CD8-positive, alpha-beta memory T cell (primary cell): Measurements from ENCODE around the gene CRISPLD2. TPM values are rescaled to one million over a fixed set of nuclear protein-coding genes. Genes with fewer than 3 reads are reported as not detected.

Source experiments
- CTCF ChIA-PET: fragments of 350-600 bp; sonication (Branson Sonifier 250); formaldehyde crosslinking; loops from one replicate; lab custom pipeline; 2021; ENCODE audit warnings: antibody characterized with exemption; lab: Charles Lee
- POLR2A ChIA-PET: fragments of 350-600 bp; sonication (Branson Sonifier 250); formaldehyde crosslinking; loops from one replicate; lab custom pipeline; 2021; ENCODE audit warnings: antibody characterized with exemption; lab: Charles Lee
- DNase-seq, 5 donors: peaks; one replicate each; pipeline versions ENCODE4 v3.0.0 to v3.0.0-alpha.2; 2020 to 2022; ENCODE audit warnings: mixed read lengths in 1 of 5
- H3K27ac ChIP-seq: one replicate; pipeline ENCODE4 v1.7.0; 2013; ENCODE audit warnings: low read depth, mild to moderate bottlenecking, low read length, moderate library complexity
- H3K27me3 ChIP-seq: 2 replicates; pipeline ENCODE4 v1.7.0; 2013; ENCODE audit warnings: low read length, mild to moderate bottlenecking; ENCODE audit not compliant: insufficient read depth, poor library complexity, severe bottlenecking
- H3K36me3 ChIP-seq: 2 replicates; pipeline ENCODE4 v1.7.0; 2013; ENCODE audit warnings: mild to moderate bottlenecking, low read length, moderate library complexity; ENCODE audit not compliant: insufficient read depth
- H3K4me1 ChIP-seq: 2 replicates; pipeline ENCODE4 v1.7.0; 2013; ENCODE audit warnings: mild to moderate bottlenecking, low read length, moderate library complexity; ENCODE audit not compliant: insufficient read depth
- H3K4me3 ChIP-seq: 2 replicates; pipeline ENCODE4 v1.7.0; 2013; ENCODE audit warnings: mild to moderate bottlenecking, low read length
- H3K9me3 ChIP-seq: 2 replicates; pipeline ENCODE4 v1.7.0; 2013; ENCODE audit warnings: mild to moderate bottlenecking, low read length
- H3K27ac Mint-ChIP-seq, 8 donors: one replicate each; pipeline ENCODE4 v1.8.0; 2020 to 2021; ENCODE audit warnings: mixed read lengths in 8 of 8, mild to moderate bottlenecking in 6 of 8, inconsistent platforms in 3 of 8, moderate library complexity in 3 of 8
- H3K27me3 Mint-ChIP-seq, 2 donors: one replicate each; pipeline ENCODE4 v1.8.0; 2020 to 2021; ENCODE audit warnings: mixed read lengths in 2 of 2, mild to moderate bottlenecking in 1 of 2, moderate library complexity in 1 of 2
- H3K36me3 Mint-ChIP-seq, 3 donors: one replicate each; pipeline ENCODE4 v1.8.0; 2020 to 2021; ENCODE audit warnings: mixed read lengths in 3 of 3, inconsistent platforms in 1 of 3, mild to moderate bottlenecking in 1 of 3
- H3K4me1 Mint-ChIP-seq, 3 donors: one replicate each; pipeline ENCODE4 v1.8.0; 2020 to 2021; ENCODE audit warnings: mixed read lengths in 3 of 3, inconsistent platforms in 1 of 3, mild to moderate bottlenecking in 1 of 3
- H3K4me3 Mint-ChIP-seq, 7 donors: one replicate each; pipeline ENCODE4 v1.8.0; 2020 to 2021; ENCODE audit warnings: mixed read lengths in 7 of 7, mild to moderate bottlenecking in 6 of 7, moderate library complexity in 4 of 7, inconsistent platforms in 2 of 7
- H3K9me3 Mint-ChIP-seq, 5 donors: one replicate each; pipeline ENCODE4 v1.8.0; 2020 to 2022; ENCODE audit warnings: mixed read lengths in 5 of 5, mild to moderate bottlenecking in 3 of 5, moderate library complexity in 2 of 5, inconsistent platforms in 1 of 5
- polyA plus RNA-seq: library from polyadenylated mRNA; unstranded; fragments of 300-500 nt; fragmentation: Illumina TruSeq; gene quantifications from one replicate; pipeline ENCODE4 v1.2.3, GENCODE V29; 2021
- total RNA-seq, 2 experiments: library from RNA; stranded (reverse); gene quantifications; one replicate each; pipeline ENCODE4 v1.2.3, GENCODE V29; 2021

Gene CRISPLD2
- total and polyA plus RNA-seq, 3 experiments from 2014 or later: 0.04 to 0.05 TPM; not detected in 1

DNA sequence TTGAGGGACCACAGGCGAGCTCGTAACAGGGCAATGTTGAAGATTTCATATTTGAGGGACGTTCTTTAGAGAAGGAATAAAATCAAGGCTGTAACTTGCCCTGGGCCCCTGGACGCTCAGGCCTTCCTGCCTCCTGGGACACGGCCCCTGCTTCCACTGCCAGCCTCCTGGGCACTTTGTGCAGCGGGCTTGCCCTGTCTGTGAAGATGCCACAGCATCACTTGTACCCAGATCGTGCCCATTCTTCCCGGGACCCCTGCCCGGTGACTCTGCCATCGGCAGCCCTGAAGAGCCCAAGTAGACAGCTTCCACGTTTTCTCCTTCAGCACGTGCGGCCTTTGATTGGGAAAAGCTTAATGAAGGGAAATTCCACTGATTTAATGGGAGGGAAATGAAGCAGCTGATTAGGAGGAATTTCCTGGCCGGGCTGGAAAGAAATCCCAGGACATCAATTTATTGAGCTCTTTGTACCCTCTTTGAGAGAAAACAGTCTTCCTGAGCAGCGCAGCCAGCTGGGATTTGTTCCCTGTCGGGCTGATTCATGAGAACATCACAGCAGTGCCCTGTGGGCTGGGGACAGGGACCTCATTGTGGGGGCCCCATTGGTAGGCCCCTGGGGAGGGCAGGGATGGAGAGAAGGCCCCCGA, 71.5 kb downstream of the CRISPLD2 start:
- DNase-seq: no peak
- Histone ChIP-seq H3K9me3 (no peaks in the 10 kb centered on the region), H3K4me3 (no peak overlapping the region), H3K4me1 (no peaks in the 10 kb centered on the region), H3K27ac (no peak overlapping the region), H3K36me3 (no peaks in the 10 kb centered on the region), H3K27me3 (no peaks in the 10 kb centered on the region)
- peaks cover 22 to 47% of the 10 kb centered on the region in 2 donors for H3K27me3 Mint-ChIP-seq
- H3K27ac Mint-ChIP-seq: no peak overlapping the region
- CTCF ChIA-PET: no interaction called here
- no peaks in the 10 kb centered on the region for H3K4me1 Mint-ChIP-seq
- H3K36me3 Mint-ChIP-seq: no peaks in the 10 kb centered on the region
- H3K9me3 Mint-ChIP-seq: peaks cover 0 to 2% (median 0%) of the 10 kb centered on the region in 5 donors
- no peak overlapping the region for H3K4me3 Mint-ChIP-seq
- POLR2A ChIA-PET: no interaction called here

DNA sequence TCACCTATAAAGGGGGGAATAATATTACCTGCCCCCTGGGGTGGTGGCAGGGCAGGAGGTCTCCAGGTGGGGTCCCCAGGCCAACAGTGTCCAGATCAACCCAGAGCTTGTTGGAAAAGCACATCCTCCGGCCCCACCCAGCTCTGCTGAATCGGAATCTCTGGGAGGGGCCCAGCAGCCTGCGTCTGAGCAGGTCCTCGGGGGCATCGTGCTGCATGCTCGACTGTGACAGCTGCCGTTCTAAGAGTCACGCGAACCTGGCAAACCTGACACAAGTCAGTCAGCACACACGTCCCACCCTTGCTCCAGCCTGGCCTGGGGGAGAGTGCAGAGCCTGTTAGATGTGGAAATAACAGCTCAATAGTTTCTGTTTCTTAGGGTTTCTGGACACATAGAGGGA, 72.3 kb downstream of the CRISPLD2 start:
- Histone ChIP-seq H3K4me1 (no peaks in the 10 kb centered on the region), H3K27ac (no peak overlapping the region), H3K9me3 (no peaks in the 10 kb centered on the region), H3K27me3 (no peaks in the 10 kb centered on the region), H3K4me3 (no peak overlapping the region), H3K36me3 (no peaks in the 10 kb centered on the region)
- POLR2A ChIA-PET: no interaction called here
- no peaks in the 10 kb centered on the region for H3K4me1 Mint-ChIP-seq
- H3K36me3 Mint-ChIP-seq: no peaks in the 10 kb centered on the region
- H3K27ac Mint-ChIP-seq: no peak overlapping the region
- CTCF ChIA-PET: interaction anchor here (1.0 kb wide), 1 partner anchor 60 kb away, joined by 6 read pairs; no protein-coding TSS in a partner anchor
- H3K4me3 Mint-ChIP-seq: no peak overlapping the region
- peaks cover 22 to 39% of the 10 kb centered on the region in 2 donors for H3K27me3 Mint-ChIP-seq
- DNase-seq: no peak
- H3K9me3 Mint-ChIP-seq: peaks cover 0 to 2% (median 0%) of the 10 kb centered on the region in 5 donors

GRCh38 chr16:84893467-84893848, 73.7 kb downstream of the CRISPLD2 start:
- Mint-ChIP-seq H3K36me3 (no peaks in the 10 kb centered on the region), H3K9me3 (peaks cover 0 to 2% (median 0%) of the 10 kb centered on the region in 5 donors), H3K4me3 (no peak overlapping the region), H3K27ac (no peak overlapping the region), H3K27me3 (peaks cover 23 to 40% of the 10 kb centered on the region in 2 donors), H3K4me1 (no peaks in the 10 kb centered on the region)
- CTCF ChIA-PET: no interaction called here
- Histone ChIP-seq H3K9me3 (no peaks in the 10 kb centered on the region), H3K36me3 (no peaks in the 10 kb centered on the region), H3K4me1 (no peaks in the 10 kb centered on the region), H3K27me3 (no peaks in the 10 kb centered on the region), H3K27ac (no peak overlapping the region), H3K4me3 (no peak overlapping the region)
- no peak for DNase-seq
- POLR2A ChIA-PET: no interaction called here

GRCh38 chr16:84893849-84894599, 74.2 kb downstream of the CRISPLD2 start:
- CTCF ChIA-PET: no interaction called here

GRCh38 chr16:84895016-84895415, 75.2 kb downstream of the CRISPLD2 start:
- no peak overlapping the region for H3K4me3 Mint-ChIP-seq
- H3K36me3 Mint-ChIP-seq: no peaks in the 10 kb centered on the region
- peaks cover 22 to 32% of the 10 kb centered on the region in 2 donors for H3K27me3 Mint-ChIP-seq
- Histone ChIP-seq H3K27ac (no peak overlapping the region), H3K27me3 (no peaks in the 10 kb centered on the region), H3K4me3 (no peak overlapping the region), H3K9me3 (no peaks in the 10 kb centered on the region), H3K4me1 (no peaks in the 10 kb centered on the region), H3K36me3 (no peaks in the 10 kb centered on the region)
- CTCF ChIA-PET: no interaction called here
- POLR2A ChIA-PET: no interaction called here
- H3K9me3 Mint-ChIP-seq: peaks cover 0 to 2% (median 0%) of the 10 kb centered on the region in 5 donors
- DNase-seq: no peak
- no peak overlapping the region for H3K27ac Mint-ChIP-seq
- no peaks in the 10 kb centered on the region for H3K4me1 Mint-ChIP-seq

More at GRCh38 chr16:84893849-84894599, 74.2 kb downstream of the CRISPLD2 start:
- Histone ChIP-seq H3K27ac (no peak overlapping the region), H3K9me3 (no peaks in the 10 kb centered on the region), H3K36me3 (no peaks in the 10 kb centered on the region), H3K27me3 (no peaks in the 10 kb centered on the region), H3K4me1 (no peaks in the 10 kb centered on the region), H3K4me3 (no peak overlapping the region)
- Mint-ChIP-seq H3K4me1 (no peaks in the 10 kb centered on the region), H3K27ac (no peak overlapping the region), H3K36me3 (no peaks in the 10 kb centered on the region), H3K9me3 (peaks cover 0 to 2% (median 0%) of the 10 kb centered on the region in 5 donors), H3K27me3 (peaks cover 22 to 36% of the 10 kb centered on the region in 2 donors), H3K4me3 (no peak overlapping the region)
- POLR2A ChIA-PET: no interaction called here
- DNase-seq: no peak

DNA sequence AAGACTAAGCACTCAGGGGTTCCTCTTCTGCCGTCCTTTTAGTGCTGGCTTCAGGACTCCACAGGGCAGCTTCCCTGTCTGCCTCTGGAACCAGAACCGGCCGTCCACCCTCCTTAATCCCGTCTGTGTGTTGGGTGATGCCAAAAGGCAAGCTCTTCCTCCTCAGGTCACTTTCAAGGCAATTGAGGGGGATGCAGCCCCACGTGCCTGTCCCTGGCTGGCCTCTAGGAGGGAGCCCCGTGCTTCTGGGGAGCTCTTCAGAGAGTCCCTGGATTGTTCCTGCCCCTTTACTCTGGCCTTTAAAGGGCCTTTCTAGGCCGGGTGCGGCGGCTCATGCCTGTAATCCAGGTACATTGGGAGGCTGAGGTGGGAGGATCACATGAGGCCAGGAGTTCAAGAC, 77.1 kb downstream of the CRISPLD2 start:
- CTCF ChIA-PET: no interaction called here
- DNase-seq: no peak
- Histone ChIP-seq H3K27ac (no peak overlapping the region), H3K9me3 (no peaks in the 10 kb centered on the region), H3K4me3 (no peak overlapping the region), H3K36me3 (no peaks in the 10 kb centered on the region), H3K4me1 (no peaks in the 10 kb centered on the region), H3K27me3 (no peaks in the 10 kb centered on the region)
- Mint-ChIP-seq H3K36me3 (no peaks in the 10 kb centered on the region), H3K27ac (no peak overlapping the region), H3K4me3 (no peak overlapping the region), H3K9me3 (peaks cover 0 to 2% (median 0%) of the 10 kb centered on the region in 5 donors), H3K27me3 (peaks cover 11 to 30% of the 10 kb centered on the region in 2 donors), H3K4me1 (no peaks in the 10 kb centered on the region)
- POLR2A ChIA-PET: no interaction called here

- H3K27ac ChIP-seq: no peak overlapping the region
- H3K4me3 ChIP-seq: no peak overlapping the region
- peaks cover 0 to 2% (median 0%) of the 10 kb centered on the region in 5 donors for H3K9me3 Mint-ChIP-seq
- no peaks in the 10 kb centered on the region for H3K9me3 ChIP-seq
- POLR2A ChIA-PET: no interaction called here
- no peaks in the 10 kb centered on the region for H3K36me3 ChIP-seq
- peaks cover 11 to 29% of the 10 kb centered on the region in 2 donors for H3K27me3 Mint-ChIP-seq
- no peak for DNase-seq
- H3K4me1 ChIP-seq: no peaks in the 10 kb centered on the region
- no peak overlapping the region for H3K4me3 Mint-ChIP-seq
- no peaks in the 10 kb centered on the region for H3K27me3 ChIP-seq
- CTCF ChIA-PET: no interaction called here
- H3K4me1 Mint-ChIP-seq: no peaks in the 10 kb centered on the region
- no peaks in the 10 kb centered on the region for H3K36me3 Mint-ChIP-seq
- no peak overlapping the region for H3K27ac Mint-ChIP-seq
Measured at GRCh38 chr16:84897911-84898377, 78.2 kb downstream of the CRISPLD2 start.

DNA sequence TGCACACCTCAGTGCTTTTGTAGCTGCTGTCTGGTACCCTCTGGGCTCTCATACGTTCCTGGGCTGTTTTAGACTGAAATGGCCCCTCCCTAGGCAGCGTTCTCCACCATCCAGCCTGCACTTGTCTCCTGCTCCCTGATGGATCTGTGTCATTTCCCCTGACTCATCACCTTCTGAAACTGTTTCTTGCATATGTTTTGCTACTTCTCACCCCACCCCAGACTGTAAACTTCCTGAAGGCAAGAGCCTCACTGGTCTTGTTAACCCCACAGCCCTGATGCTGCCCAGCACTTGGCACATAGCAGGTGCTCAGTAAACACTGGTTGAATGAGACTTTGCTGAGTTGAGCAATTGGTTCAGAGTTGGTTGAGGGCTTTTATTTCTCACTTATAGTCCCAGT, 78.7 kb downstream of the CRISPLD2 start:
- H3K27me3 Mint-ChIP-seq: peaks cover 9 to 29% of the 10 kb centered on the region in 2 donors
- H3K9me3 Mint-ChIP-seq: peaks cover 0 to 2% (median 0%) of the 10 kb centered on the region in 5 donors
- H3K27ac Mint-ChIP-seq: no peak overlapping the region
- H3K4me1 ChIP-seq: no peaks in the 10 kb centered on the region
- H3K4me1 Mint-ChIP-seq: no peaks in the 10 kb centered on the region
- H3K9me3 ChIP-seq: no peaks in the 10 kb centered on the region
- no peak overlapping the region for H3K4me3 Mint-ChIP-seq
- DNase-seq: no peak
- H3K27ac ChIP-seq: no peak overlapping the region
- H3K36me3 Mint-ChIP-seq: no peaks in the 10 kb centered on the region
- no peaks in the 10 kb centered on the region for H3K36me3 ChIP-seq
- ChIA-PET POLR2A (no interaction called here), CTCF (no interaction called here)
- no peaks in the 10 kb centered on the region for H3K27me3 ChIP-seq
- H3K4me3 ChIP-seq: no peak overlapping the region
